Calu3 (cell line): ENCODE measurements around the gene TLE2. TPM values are rescaled to one million over a fixed set of nuclear protein-coding genes. Genes with fewer than 3 reads are reported as not detected.
"Not testable (repeated sequence)": the region's sequence is repeated elsewhere in the genome, so short reads cannot be mapped to it uniquely, and the experiment has no call there.

Experiments
- BruUV-seq: library from RNA; stranded (reverse); fragments of 400-500 nt; replicated peaks from 2 replicates; lab custom pipeline; 2021; lab: Mats Ljungman, UMichigan
- CTCF ChIA-PET: fragments of 300-600 bp; sonication (Branson Sonifier 250); formaldehyde crosslinking; loops from one replicate; lab custom pipeline; 2022; ENCODE audit warnings: antibody characterized with exemption; lab: Charles Lee
- DNase-seq: peaks from one replicate; pipeline ENCODE4 v3.0.0; 2022
- H3K27ac Mint-ChIP-seq: one replicate; pipeline ENCODE4 v1.8.0; 2022; ENCODE audit warnings: mixed read lengths; ENCODE audit not compliant: unreplicated experiment
- H3K27me3 Mint-ChIP-seq: one replicate; pipeline ENCODE4 v1.8.0; 2022; ENCODE audit warnings: mixed read lengths; ENCODE audit not compliant: unreplicated experiment
- H3K36me3 Mint-ChIP-seq: one replicate; pipeline ENCODE4 v1.8.0; 2022; ENCODE audit warnings: mild to moderate bottlenecking, moderate library complexity, mixed read lengths; ENCODE audit not compliant: insufficient read depth, unreplicated experiment
- H3K4me1 Mint-ChIP-seq: one replicate; pipeline ENCODE4 v1.8.0; 2022; ENCODE audit warnings: mild to moderate bottlenecking, low read depth, mixed read lengths; ENCODE audit not compliant: unreplicated experiment
- H3K4me3 Mint-ChIP-seq: one replicate; pipeline ENCODE4 v1.8.0; 2022; ENCODE audit warnings: mild to moderate bottlenecking, low read depth, moderate library complexity, mixed read lengths; ENCODE audit not compliant: unreplicated experiment
- H3K9me3 Mint-ChIP-seq: one replicate; pipeline ENCODE4 v1.8.0; 2022; ENCODE audit warnings: low read depth, mixed read lengths; ENCODE audit not compliant: unreplicated experiment
- CTCF ChIP-seq: fragments of 200-600 bp; IDR thresholded peaks from one replicate; pipeline ENCODE4 v1.8.0; 2022; ENCODE audit warnings: antibody characterized with exemption; ENCODE audit not compliant: unreplicated experiment
- intact Hi-C: fragments of 100-400 bp; cut with micrococcal nuclease; formaldehyde crosslinking; loops from one replicate; pipeline ENCODE4 v1.10.0; 2022; ENCODE audit not compliant: unreplicated experiment
- total RNA-seq: library from RNA; stranded (reverse); gene quantifications from 2 replicates; pipeline ENCODE4 v1.2.3, GENCODE V29; 2022

TLE2 gene
- total RNA-seq, 1 experiment from 2014 or later, result 8.5 TPM

GRCh38 chr19:2964874-2965273, 64.2 kb downstream of the TLE2 start:
- BruUV-seq, result no TSS peak
- intact Hi-C loops, result no loop called here

GRCh38 chr19:2963631-2964030, 65.4 kb downstream of the TLE2 start:
- DNase-seq, H3K27me3 Mint-ChIP-seq, H3K4me1 Mint-ChIP-seq, H3K9me3 Mint-ChIP-seq, H3K4me3 Mint-ChIP-seq, intact Hi-C loops, BruUV-seq, H3K36me3 Mint-ChIP-seq: not testable (repeated sequence)
- H3K27ac Mint-ChIP-seq, result peak overlapping the region; percentile 56
- CTCF ChIA-PET, result interaction anchor here (0.6 to 1.8 kb wide), 4 partner anchors 13 to 339 kb away, joined by 3 to 6 read pairs (median 5); no protein-coding TSS in a partner anchor

More at GRCh38 chr19:2964874-2965273, 64.2 kb downstream of the TLE2 start:
- Mint-ChIP-seq H3K4me1 (no peaks in the 10 kb centered on the region), H3K4me3 (no peak overlapping the region), H3K9me3 (no peaks in the 10 kb centered on the region), H3K27me3 (no peaks in the 10 kb centered on the region), H3K36me3 (no peaks in the 10 kb centered on the region), H3K27ac (no peak overlapping the region)
- no peak for TF ChIP-seq CTCF
- CTCF ChIA-PET, result interaction anchor here (0.6 to 1.8 kb wide), 3 partner anchors 90 to 373 kb away, joined by 4 to 6 read pairs (median 6); no protein-coding TSS in a partner anchor
- DNase-seq, result no peak

- CTCF ChIA-PET, result interaction anchor here (0.7 to 1.1 kb wide), 3 partner anchors 12 to 167 kb away, joined by 3 to 6 read pairs (median 5); no protein-coding TSS in a partner anchor
- H3K27ac Mint-ChIP-seq, result no peak overlapping the region
- intact Hi-C loops, result no loop called here
- DNase-seq, result no peak
- H3K9me3 Mint-ChIP-seq, result no peaks in the 10 kb centered on the region
- H3K27me3 Mint-ChIP-seq, result no peaks in the 10 kb centered on the region
- BruUV-seq, result no TSS peak
- no peak for TF ChIP-seq CTCF
- no peak overlapping the region for H3K4me3 Mint-ChIP-seq
- no peaks in the 10 kb centered on the region for H3K4me1 Mint-ChIP-seq
- H3K36me3 Mint-ChIP-seq, result no peaks in the 10 kb centered on the region
These were observed 66.0 kb downstream of the TLE2 start for GRCh38 chr19:2963122-2963521.

GRCh38 chr19:2962018-2962670, 66.9 kb downstream of the TLE2 start:
- intact Hi-C loops, result no loop called here
- DNase-seq, result peak; percentile 59
- H3K27ac Mint-ChIP-seq, result no peak overlapping the region
- H3K27me3 Mint-ChIP-seq, result no peaks in the 10 kb centered on the region
- no peaks in the 10 kb centered on the region for H3K4me1 Mint-ChIP-seq
- CTCF ChIA-PET, result interaction anchor here (0.7 to 1.1 kb wide), 3 partner anchors 146 to 322 kb away, joined by 4 to 5 read pairs (median 4); no protein-coding TSS in a partner anchor
- H3K36me3 Mint-ChIP-seq, result no peaks in the 10 kb centered on the region
- no TSS peak for BruUV-seq
- TF ChIP-seq CTCF, result peak; percentile 48
- no peak overlapping the region for H3K4me3 Mint-ChIP-seq
- no peaks in the 10 kb centered on the region for H3K9me3 Mint-ChIP-seq

- DNase-seq, result no peak
- Mint-ChIP-seq H3K4me1 (no peaks in the 10 kb centered on the region), H3K36me3 (no peaks in the 10 kb centered on the region), H3K4me3 (no peak overlapping the region), H3K27ac (no peak overlapping the region), H3K9me3 (no peaks in the 10 kb centered on the region), H3K27me3 (no peaks in the 10 kb centered on the region)
- TF ChIP-seq CTCF, result no peak
- intact Hi-C loops, result no loop called here
- BruUV-seq, result no TSS peak
- CTCF ChIA-PET, result no interaction called here
These were observed 69.0 kb downstream of the TLE2 start for GRCh38 chr19:2960120-2960519.
